NCI-H82 (cell line): ENCODE results near the gene NFASC.

Source experiments
- DNase-seq: peaks from one replicate; lab custom pipeline; 2025; lab: John Stamatoyannopoulos, UW

Gene NFASC

DNA sequence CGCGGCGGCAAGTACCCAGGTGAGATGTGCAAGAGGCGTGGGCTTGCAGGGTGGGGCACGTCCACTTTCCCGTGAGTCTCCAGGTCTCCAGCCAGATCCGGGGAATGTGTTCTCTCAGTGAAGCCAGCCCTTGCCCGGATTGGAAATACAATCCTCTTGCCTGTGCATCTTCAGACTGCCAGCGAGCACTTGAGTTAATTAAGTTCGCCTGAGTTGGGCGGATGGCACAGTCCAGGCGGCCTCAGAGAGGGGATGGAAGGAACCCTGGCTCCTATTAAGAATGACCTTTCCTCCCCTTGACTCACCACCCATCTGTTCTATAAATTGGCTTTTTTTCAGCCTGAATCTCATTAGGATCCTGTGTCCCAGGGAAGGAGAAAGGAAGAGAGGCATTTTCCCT lies 139.0 kb downstream of the NFASC start:
- peak; percentile 100 for DNase-seq

DNA sequence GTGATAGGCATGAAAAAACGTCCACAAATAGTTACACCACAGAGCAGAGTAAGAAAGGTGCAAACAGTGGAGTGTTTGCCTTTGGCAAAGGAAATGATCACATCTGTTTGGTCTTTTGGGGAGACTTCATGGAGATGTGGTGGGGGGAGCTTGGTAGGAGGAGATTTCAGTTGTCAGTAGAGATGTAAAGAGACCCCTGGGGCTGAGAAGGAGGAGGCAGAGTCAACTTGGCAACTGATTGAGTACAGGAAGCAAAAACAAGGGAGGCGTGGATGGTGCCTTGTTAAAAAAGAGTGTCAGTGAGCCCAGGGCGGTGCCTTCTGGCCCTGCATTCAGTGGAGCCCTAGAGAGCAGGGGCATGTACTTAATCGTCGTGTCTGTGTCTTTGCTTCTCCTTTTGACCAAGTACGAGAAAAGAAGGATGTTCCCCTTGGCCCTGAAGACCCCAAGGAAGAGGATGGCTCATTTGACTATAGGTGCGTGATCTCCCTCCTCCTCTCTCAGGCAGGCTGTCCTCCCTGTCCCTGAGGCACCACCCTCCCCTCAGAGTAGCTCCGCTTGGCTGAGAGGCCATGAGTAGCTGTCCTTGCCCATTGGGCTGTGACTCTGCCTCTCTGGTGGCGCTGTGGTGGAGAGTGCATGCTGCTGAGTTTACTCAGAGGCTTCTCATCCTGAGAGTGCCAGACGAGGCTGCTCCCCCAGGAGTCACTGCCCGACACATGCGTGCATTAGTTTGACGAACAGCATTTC lies 141.9 kb downstream of the NFASC start:
- DNase-seq: no peak

DNA sequence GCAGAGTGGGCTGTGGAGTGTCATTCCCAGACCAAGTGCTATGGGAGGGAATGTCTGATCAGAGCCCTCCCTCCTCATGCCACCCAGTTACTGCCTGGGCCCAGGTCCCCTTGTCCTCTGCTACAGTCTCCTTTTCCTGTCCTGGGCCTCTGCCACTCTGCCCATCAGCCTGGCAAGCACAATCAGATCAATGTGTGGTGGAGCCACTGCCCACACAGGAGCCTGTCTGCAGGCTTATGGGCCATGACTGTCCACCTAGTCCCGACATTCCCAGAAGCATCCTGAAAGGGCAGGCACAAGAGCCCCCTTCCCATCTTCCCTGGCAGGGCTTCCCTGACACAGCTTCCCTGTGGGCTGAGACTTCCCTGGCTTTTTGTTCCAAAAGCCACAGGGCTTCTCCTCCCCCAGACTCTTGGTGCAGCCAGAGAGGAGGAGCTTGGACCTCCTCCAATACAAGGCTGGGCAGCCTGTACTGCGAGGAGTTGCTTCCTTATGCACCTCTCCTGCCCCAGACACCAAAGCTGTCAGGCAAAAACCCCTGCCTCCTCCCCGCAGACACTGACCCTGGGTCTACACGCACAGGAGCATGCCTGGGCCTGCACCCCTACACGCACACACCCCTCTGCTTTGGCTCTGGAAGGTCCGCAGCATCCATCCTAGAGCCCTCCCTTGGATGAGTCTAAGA lies 143.2 kb downstream of the NFASC start:
- peak; percentile 87 for DNase-seq

GRCh38 chr1:205014783-205015182 lies 144.1 kb downstream of the NFASC start:
- DNase-seq: no peak

GRCh38 chr1:205015241-205015640 lies 144.6 kb downstream of the NFASC start:
- peak; percentile 57 for DNase-seq

- DNase-seq: no peak
These were observed 145.4 kb downstream of the NFASC start for GRCh38 chr1:205016075-205016474.

- DNase-seq: no peak
These were observed 145.9 kb downstream of the NFASC start for GRCh38 chr1:205016584-205016983.

- no peak for DNase-seq
These were observed 146.3 kb downstream of the NFASC start for GRCh38 chr1:205017001-205017400.

- no peak for DNase-seq
These were observed 147.1 kb downstream of the NFASC start for GRCh38 chr1:205017766-205018165.

GRCh38 chr1:205018381-205018780 lies 147.7 kb downstream of the NFASC start:
- peak; percentile 90 for DNase-seq

DNA sequence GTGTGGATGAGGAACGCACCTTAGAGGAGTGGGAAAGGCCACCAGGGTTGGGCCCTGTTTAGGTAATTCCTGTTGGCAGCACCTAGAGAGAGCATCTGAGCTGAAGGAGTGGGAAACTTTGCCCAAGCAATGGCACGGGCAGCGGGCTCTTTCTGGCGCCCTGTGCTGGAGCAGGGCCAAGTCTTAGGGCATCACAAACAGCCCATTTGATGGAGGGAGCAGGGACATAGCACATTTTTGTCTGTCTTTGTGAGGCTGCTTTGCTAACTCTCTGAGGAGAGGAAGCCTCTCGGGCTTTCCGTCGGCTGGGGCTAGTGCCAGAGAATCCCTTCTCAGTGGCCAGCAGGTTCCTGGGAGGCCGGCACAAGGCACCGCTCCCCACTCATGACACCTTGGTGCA lies 149.8 kb downstream of the NFASC start:
- no peak for DNase-seq

DNA sequence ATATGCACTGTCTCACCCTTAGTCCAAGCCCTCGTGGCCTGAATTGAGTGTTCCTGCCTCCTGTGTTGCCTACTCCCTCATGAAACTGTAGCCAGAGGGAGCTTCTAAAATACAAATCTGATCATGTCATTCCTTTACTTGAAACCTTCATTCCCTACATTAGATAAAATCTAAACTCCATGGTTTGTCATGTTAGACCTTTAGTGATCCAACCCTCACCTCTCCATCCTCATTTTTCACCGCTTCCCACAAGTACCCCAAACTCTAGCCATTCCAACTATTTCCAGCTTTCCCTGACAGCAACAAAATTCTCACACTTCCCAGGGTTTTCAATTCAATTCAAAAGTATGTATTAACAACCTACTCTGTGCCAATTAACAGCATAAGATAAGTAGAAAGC lies 154.0 kb downstream of the NFASC start:
- no peak for DNase-seq

DNA sequence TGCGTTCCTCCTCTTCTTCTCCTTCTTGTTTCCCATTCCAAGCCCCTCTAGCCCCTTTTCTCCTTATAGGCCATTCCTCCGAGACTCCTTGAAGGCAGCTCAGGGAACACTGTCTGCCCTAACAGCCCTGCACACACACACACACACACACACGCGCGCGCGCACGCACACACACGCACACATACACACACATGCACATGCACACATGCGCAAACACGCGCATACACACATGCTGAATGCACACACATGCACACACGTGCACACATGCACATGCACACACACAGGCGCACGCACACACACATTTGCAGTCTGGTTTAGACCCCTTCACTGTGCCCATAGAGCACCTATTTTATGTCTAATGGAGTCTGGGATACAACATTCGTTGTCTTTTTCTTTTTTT lies 154.6 kb downstream of the NFASC start:
- no peak for DNase-seq

- DNase-seq: peak; percentile 98
These were observed 155.5 kb downstream of the NFASC start for GRCh38 chr1:205026181-205026580.

DNA sequence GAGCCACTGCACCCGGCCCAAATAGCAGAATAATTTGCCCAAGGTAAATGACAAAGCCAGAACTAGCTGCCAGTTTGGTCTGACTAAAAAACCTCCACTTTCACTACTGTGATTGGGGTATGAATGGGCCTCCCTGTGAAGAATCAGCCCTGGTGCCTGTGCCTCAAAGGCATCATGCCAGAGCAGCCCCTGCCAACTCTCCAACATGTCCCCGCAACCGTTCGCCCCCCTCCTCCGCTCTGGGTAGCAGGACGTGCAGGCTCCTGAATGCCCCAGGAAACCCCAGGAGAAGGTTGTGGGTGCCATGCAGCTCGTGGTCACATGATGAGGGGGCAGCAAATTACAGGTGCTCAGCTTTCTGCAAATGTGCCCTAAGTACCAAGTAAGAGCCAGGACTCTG lies 157.7 kb downstream of the NFASC start:
- no peak for DNase-seq

- peak; percentile 96 for DNase-seq
These were observed 158.3 kb downstream of the NFASC start for GRCh38 chr1:205028924-205029323.

GRCh38 chr1:205030241-205030640 lies 159.6 kb downstream of the NFASC start:
- DNase-seq: peak; percentile 82

- DNase-seq: peak; percentile 99
These were observed 160.2 kb downstream of the NFASC start for GRCh38 chr1:205030896-205031295.

GRCh38 chr1:205032508-205032907 lies 161.8 kb downstream of the NFASC start:
- peak; percentile 85 for DNase-seq

DNA sequence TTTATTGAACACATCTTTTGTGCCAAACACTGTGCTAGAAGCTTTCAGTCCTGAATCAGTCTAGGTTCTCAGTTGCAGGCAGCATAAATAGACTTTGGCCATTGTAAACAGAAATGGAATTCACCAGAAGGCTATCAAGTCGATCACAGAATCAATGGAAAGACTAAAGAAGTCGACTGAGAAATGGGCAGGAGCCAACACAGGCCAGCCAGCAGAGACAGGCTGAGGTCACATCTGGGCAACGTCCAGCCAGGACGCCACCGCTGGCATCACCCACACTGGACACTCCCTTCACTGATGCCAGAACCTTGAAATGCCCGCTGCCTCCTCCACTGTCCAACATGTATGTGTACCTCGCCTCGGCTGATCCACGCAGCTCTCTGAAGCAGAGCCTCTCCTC lies 166.9 kb downstream of the NFASC start:
- DNase-seq: no peak

DNA sequence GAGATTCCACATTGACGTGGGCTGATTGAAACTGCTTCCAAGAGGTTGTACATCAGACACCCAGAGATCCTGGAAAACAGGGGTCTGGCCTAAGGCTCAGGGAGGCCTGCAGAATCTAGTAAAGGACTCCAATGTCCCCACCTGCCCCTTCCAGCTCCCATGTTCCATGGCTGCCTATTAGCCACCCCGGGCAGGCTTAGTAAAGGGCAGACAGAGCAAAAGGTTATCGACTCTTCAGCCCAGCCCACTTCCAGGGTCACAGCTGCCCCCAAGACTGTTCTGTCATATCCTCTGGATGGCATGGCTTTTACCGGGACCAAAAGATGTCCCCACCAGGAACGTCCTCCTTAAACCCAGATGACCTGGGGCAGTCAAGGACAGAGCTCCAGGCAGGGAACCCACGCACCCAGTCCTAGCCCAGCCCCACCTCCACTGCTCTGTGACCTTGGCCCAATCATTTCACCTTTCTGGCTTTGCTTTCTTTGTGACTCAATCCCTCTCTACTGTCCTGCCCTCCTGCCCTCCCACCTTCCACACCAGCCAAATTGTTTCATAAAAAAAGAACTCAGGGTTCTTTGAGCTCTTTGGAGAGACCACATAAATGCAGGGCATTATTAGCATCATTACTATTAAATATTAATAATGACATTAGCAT lies 167.6 kb downstream of the NFASC start:
- DNase-seq: no peak

DNA sequence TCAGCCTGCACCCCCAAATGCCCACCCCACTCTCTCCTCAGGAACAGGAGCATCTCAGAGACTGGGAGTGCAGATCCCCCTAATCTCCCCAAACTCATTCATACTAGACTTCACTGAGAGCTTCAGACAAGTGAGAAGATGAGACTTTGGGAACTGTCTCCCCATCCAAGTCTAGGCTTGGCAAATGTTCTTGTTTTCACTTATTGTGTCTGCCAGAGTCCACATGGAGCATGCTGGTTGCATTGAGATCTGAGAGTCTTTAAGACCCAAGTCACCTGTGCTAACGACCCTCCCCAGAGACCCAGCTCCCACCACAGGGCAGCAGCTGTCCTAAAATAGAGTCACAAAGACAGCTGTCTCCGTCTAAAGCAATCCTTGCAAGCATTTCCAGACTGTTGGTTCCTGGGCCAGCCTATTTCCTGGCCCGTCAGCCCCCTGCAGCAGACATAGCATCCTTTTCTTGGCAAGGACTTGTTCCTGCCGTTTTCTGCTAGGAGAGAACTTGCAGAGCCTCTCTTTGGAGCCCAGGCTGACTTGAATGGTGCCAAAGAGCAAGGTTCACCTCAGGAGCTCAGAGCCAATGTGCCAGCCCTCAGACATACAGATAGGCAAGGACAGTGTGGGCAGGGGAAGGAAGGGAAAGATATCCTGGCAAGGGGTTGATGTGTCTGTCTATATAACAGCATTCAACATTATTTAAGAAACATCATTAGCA lies 170.5 kb downstream of the NFASC start:
- DNase-seq: peak; percentile 51
